HepG2 (cell line): Measurements from ENCODE around the gene ZNF383. TPM values are rescaled to one million over a fixed set of nuclear protein-coding genes. Genes with fewer than 3 reads are reported as not detected.

Experiments used
- ATAC-seq: fragments of 200-7000 bp; cut with Tn5 transposase; 3 replicates; pipeline ENCODE4 v1.9.1; 2020; ENCODE audit warnings: mild to moderate bottlenecking, moderate library complexity
- BruUV-seq: library from RNA; stranded (reverse); fragments of 400-500 nt; replicated peaks from 2 replicates; lab custom pipeline; 2021; lab: Mats Ljungman, UMichigan
- CTCF ChIA-PET: fragments of 300-600 bp; formaldehyde crosslinking; extraction: SDS; loops from one replicate; lab custom pipeline; 2021; ENCODE audit warnings: low total read pairs, inconsistent platforms, low intra/inter-chr PET ratio; lab: Yijun Ruan, JAX
- POLR2A ChIA-PET: fragments of 350-600 bp; sonication (Branson Sonifier 250); formaldehyde crosslinking; loops from one replicate; lab custom pipeline; 2020; ENCODE audit warnings: antibody characterized with exemption, inconsistent platforms; lab: Yijun Ruan, JAX
- DNase-seq: peaks from one replicate; pipeline ENCODE4 v3.0.0-alpha.2; 2015; ENCODE audit warnings: low spot score
- FAIRE-seq: peaks from 3 replicates; lab custom pipeline; 2011; peaks lifted over from hg19 to GRCh38; lab: Jason Lieb, UNC
- H2AFZ ChIP-seq: one replicate; pipeline ENCODE4 v1.6.1; 2011; ENCODE audit warnings: low read length, inconsistent platforms
- H3K27ac ChIP-seq: fragments of 300-600 bp; 3 replicates; pipeline ENCODE4 v1.8.0; 2011; ENCODE audit warnings: mixed run types, mild to moderate bottlenecking, mixed read lengths, low read length, inconsistent platforms; ENCODE audit not compliant: insufficient read depth; ENCODE audit errors: extremely low read length
- H3K27me3 ChIP-seq, 2 experiments: fragments of 200-600 bp in 1 of 2; 2 replicates in 1 of 2; 3 replicates in 1 of 2; pipeline versions ENCODE4 v1.6.0 to v1.8.0; 2011; ENCODE audit warnings: low read length in 2 of 2, mild to moderate bottlenecking in 2 of 2, moderate library complexity in 2 of 2, inconsistent platforms in 1 of 2; ENCODE audit not compliant: insufficient read depth in 2 of 2, control insufficient read depth in 1 of 2
- H3K36me3 ChIP-seq, 2 experiments: fragments of 200-600 bp in 1 of 2; replicated peaks in 1 of 2; 2 replicates in 1 of 2; 3 replicates in 1 of 2; pipeline versions ENCODE4 v1.5.1 to v1.8.0; 2011; ENCODE audit warnings: low read length in 2 of 2, inconsistent platforms in 1 of 2; ENCODE audit not compliant: insufficient read depth in 2 of 2, control insufficient read depth in 1 of 2
- H3K4me1 ChIP-seq: 2 replicates; pipeline ENCODE4 v1.5.1; 2012; ENCODE audit warnings: low read length, inconsistent platforms; ENCODE audit not compliant: insufficient read depth
- H3K4me2 ChIP-seq: 2 replicates; pipeline ENCODE4 v1.6.0; 2011; ENCODE audit warnings: low read depth, low read length, inconsistent platforms
- H3K4me3 ChIP-seq, 3 experiments: fragments of 200-600 bp in 1 of 3; sonication (generic), shearing (Covaris generic) in 1 of 3; replicated peaks in 1 of 3; 2 replicates each; pipeline ENCODE4 v1.5.1; 2011 to 2016; ENCODE audit warnings: low read length in 3 of 3, inconsistent platforms in 2 of 3, low read depth in 2 of 3, mild to moderate bottlenecking in 2 of 3, control low read depth in 1 of 3, mixed read lengths in 1 of 3; ENCODE audit not compliant: insufficient read depth in 1 of 3
- H3K79me2 ChIP-seq: one replicate; pipeline ENCODE4 v1.6.1; 2011; ENCODE audit warnings: low read length, inconsistent platforms; ENCODE audit not compliant: insufficient read depth
- H3K9ac ChIP-seq: 2 replicates; pipeline ENCODE4 v1.6.0; 2011; ENCODE audit warnings: mild to moderate bottlenecking, low read depth, low read length, inconsistent platforms; ENCODE audit not compliant: insufficient read depth
- H3K9me3 ChIP-seq: 2 replicates; pipeline ENCODE4 v1.5.1; 2012; ENCODE audit warnings: mild to moderate bottlenecking, low read length
- H4K20me1 ChIP-seq: 2 replicates; pipeline ENCODE4 v1.6.0; 2011; ENCODE audit warnings: inconsistent platforms, mild to moderate bottlenecking, low read length, moderate library complexity; ENCODE audit not compliant: insufficient read depth
- ADNP ChIP-seq: sonication (generic); formaldehyde crosslinking; IDR thresholded peaks from 2 replicates; pipeline ENCODE4 v1.4.0; 2020; ENCODE audit warnings: missing genetic modification reagents
- CHD2 ChIP-seq: IDR thresholded peaks from 2 replicates; pipeline ENCODE4 v1.6.1; 2011; ENCODE audit warnings: low read depth, low read length, improper control_type of control experiment
- ERF ChIP-seq: IDR thresholded peaks from 2 replicates; pipeline ENCODE4 v1.6.1; 2018; ENCODE audit warnings: missing biosample characterization, missing genetic modification reagents
- NFIC ChIP-seq: IDR thresholded peaks from 2 replicates; pipeline ENCODE4 v1.6.1; 2012; ENCODE audit warnings: mild to moderate bottlenecking, low read length, inconsistent platforms
- RARA ChIP-seq: IDR thresholded peaks from 2 replicates; pipeline ENCODE4 v1.6.1; 2016; ENCODE audit warnings: missing genetic modification reagents, missing compliant biosample characterization
- RFX3 ChIP-seq: IDR thresholded peaks from 2 replicates; pipeline ENCODE4 v1.6.1; 2016; ENCODE audit warnings: missing biosample characterization, missing genetic modification reagents
- TCF12 ChIP-seq, 2 experiments: fragments of 450-650 bp in 1 of 2; sonication (generic) in 1 of 2; formaldehyde crosslinking in 1 of 2; IDR thresholded peaks; 2 replicates each; pipeline versions ENCODE4 v1.6.1 to v1.8.0; 2017 to 2022; ENCODE audit warnings: antibody characterized with exemption in 1 of 2, mild to moderate bottlenecking in 1 of 2, missing genetic modification reagents in 1 of 2, moderate library complexity in 1 of 2
- U2AF1 ChIP-seq: fragments of 200-400 bp; formaldehyde crosslinking; optimal IDR thresholded peaks from 2 replicates; pipeline ENCODE3; 2017; ENCODE audit warnings: mild to moderate bottlenecking, low read depth, low read length
- ZFP41 ChIP-seq: sonication (generic); formaldehyde crosslinking; IDR thresholded peaks from 2 replicates; pipeline ENCODE4 v1.4.0; 2020; ENCODE audit warnings: mild to moderate bottlenecking, missing genetic modification reagents, borderline replicate concordance
- ZFP82 ChIP-seq: sonication (generic); formaldehyde crosslinking; IDR thresholded peaks from 2 replicates; pipeline ENCODE4 v1.5.1; 2020; ENCODE audit warnings: mild to moderate bottlenecking, missing genetic modification reagents, borderline replicate concordance
- ZNF101 ChIP-seq: sonication (generic); formaldehyde crosslinking; IDR thresholded peaks from 2 replicates; pipeline ENCODE4 v1.4.0; 2020; ENCODE audit warnings: mild to moderate bottlenecking, low read depth, missing genetic modification reagents, borderline replicate concordance
- ZNF160 ChIP-seq: sonication (generic); formaldehyde crosslinking; IDR thresholded peaks from 2 replicates; pipeline ENCODE4 v1.8.0; 2022; ENCODE audit warnings: mild to moderate bottlenecking, inconsistent platforms, missing genetic modification reagents
- ZNF207 ChIP-seq: fragments of 450-650 bp; IDR thresholded peaks from 2 replicates; pipeline ENCODE4 v1.6.1; 2016; ENCODE audit warnings: antibody characterized with exemption, borderline replicate concordance
- ZNF747 ChIP-seq: sonication (generic); formaldehyde crosslinking; IDR thresholded peaks from 2 replicates; pipeline ENCODE4 v1.8.1; 2023; ENCODE audit warnings: missing genetic modification reagents, mild to moderate bottlenecking, borderline replicate concordance
- ZSCAN9 ChIP-seq: IDR thresholded peaks from 2 replicates; pipeline ENCODE4 v1.6.1; 2016; ENCODE audit warnings: borderline replicate concordance
- WGBS: methylation state at CpG from one replicate; pipeline ENCODE4 v1.1.6; 2017; ENCODE audit warnings: low lambda C conversion rate; 5-methylcytosine and 5-hydroxymethylcytosine counted together
- in situ Hi-C: cut with HindIII; loops from 2 replicates; pipeline ENCODE4 v1.10.0; 2017; ENCODE audit warnings: low pct_unique_long_range_greater_than_20kb; ENCODE audit not compliant: extremely low pct_ligation_motif_present
- intact Hi-C: fragments of 100-400 bp; cut with micrococcal nuclease; formaldehyde crosslinking; loops from one replicate; pipeline ENCODE4 v1.10.0; 2022; ENCODE audit not compliant: unreplicated experiment
- polyA plus RNA-seq, 8 experiments: library from polyadenylated mRNA; depleted of rRNA in 3 of 8; stranded (reverse) in 7 of 8; unstranded in 1 of 8; fragments of >200 nt; fragmentation: Illumina TruSeq in 4 of 8; extraction: Trizol in 4 of 8; gene quantifications; 2 replicates each; pipeline versions ENCODE4 v1.2.1 to v1.2.3, GENCODE V29; 2011 to 2016; ENCODE audit warnings: low read depth in 4 of 8, missing spikeins in 1 of 8, mixed read lengths in 1 of 8; ENCODE audit not compliant: insufficient read depth in 1 of 8
- total RNA-seq, 5 experiments: library from RNA; depleted of rRNA; stranded (reverse); fragments of >200 nt; fragmentation: Illumina TruSeq; extraction: Trizol; gene quantifications; 2 replicates each; pipeline ENCODE4 v1.2.3, GENCODE V29; 2016; ENCODE audit warnings: low read depth in 1 of 5
- TF ChIP-seq, protein P1 (sequence below): sonication (generic); formaldehyde crosslinking; IDR thresholded peaks from 2 replicates; pipeline ENCODE4 v1.4.0; 2020; ENCODE audit warnings: low read depth, mild to moderate bottlenecking, missing genetic modification reagents

ZNF383 gene
- total and polyA plus RNA-seq, 2 of the 13 experiments (the other 11 are each of a cell fraction or from before 2014, with no cell fraction given), result 2.6 to 4.1 TPM

DNA sequence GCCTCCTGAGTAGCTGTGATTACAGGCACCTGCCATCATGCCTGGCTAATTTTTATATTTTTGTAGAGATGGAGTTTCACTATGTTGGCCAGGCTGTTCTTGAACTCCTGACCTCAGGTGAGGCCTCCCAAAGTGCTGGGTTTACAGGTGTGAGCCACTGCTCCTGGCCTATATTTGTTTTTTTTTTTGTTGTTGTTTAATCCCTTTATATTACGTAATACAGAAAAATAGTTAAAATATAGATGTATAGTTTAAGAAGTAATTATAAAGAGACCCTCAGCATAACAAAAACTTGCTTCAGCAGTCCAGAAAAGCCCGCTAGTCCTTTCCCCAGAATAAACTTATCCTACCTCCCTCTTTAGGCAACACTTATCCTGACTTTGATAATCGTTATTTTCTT is 2.4 kb downstream of the ZNF383 start:
- BruUV-seq, result no TSS peak
- Histone ChIP-seq H3K9ac (no peak overlapping the region), H2AFZ (no peak overlapping the region), H3K4me3 (no peak overlapping the region)
- POLR2A ChIA-PET, result no interaction called here
- FAIRE-seq, result no peak
- CTCF ChIA-PET, result no interaction called here
- TF ChIP-seq ADNP (no peak), ZNF101 (no peak), ZNF207 (no peak)
- TF ChIP-seq, all 625 proteins: peak for 0
- Histone ChIP-seq H4K20me1 (no peaks in the 10 kb centered on the region), H3K36me3 (peaks cover 0 to 2% of the 10 kb centered on the region in 2 experiments; a peak in 1 of 5 replicates), H3K4me2 (no peak overlapping the region), H3K9me3 (no peaks in the 10 kb centered on the region), H3K27ac (no peak overlapping the region), H3K27me3 (peaks cover 0 to 4% of the 10 kb centered on the region in 2 experiments; a peak in 1 of 5 replicates), H3K79me2 (peaks cover 8% of the 10 kb centered on the region), H3K4me1 (peaks cover 12% of the 10 kb centered on the region)
- no peak for DNase-seq
- no peak for ATAC-seq
- intact Hi-C loops (no loop called here), in situ Hi-C loops (no loop called here)
- WGBS, result 96% methylated on average over 3 of the region's 3 CpGs

DNA sequence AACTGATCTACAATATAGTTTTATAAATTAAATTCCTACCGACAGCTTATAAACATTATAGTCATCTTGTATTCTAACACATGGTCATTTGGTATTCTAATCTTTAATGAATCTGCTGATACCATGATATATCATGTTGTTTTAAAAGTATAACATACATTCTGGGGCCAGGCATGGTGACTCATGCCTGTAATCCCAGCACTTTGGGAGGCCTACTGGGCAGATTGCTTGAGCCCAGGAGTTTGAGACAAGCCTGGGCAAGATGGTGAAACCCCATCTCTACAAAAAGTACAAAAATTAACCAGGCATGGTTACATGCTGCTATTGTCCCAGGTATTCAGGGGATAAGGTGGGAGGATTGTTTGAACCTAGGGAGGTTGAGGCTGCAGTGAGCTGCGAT is 3.1 kb downstream of the ZNF383 start:
- intact Hi-C loops, result no loop called here
- in situ Hi-C loops, result no loop called here
- no TSS peak for BruUV-seq
- Histone ChIP-seq H3K4me2 (no peak overlapping the region), H3K27me3 (peaks cover 0 to 4% of the 10 kb centered on the region in 2 experiments; a peak in 1 of 5 replicates), H3K27ac (no peak overlapping the region), H3K4me1 (peaks cover 12% of the 10 kb centered on the region), H2AFZ (no peak overlapping the region), H3K36me3 (peaks cover under 1 to 6% of the 10 kb centered on the region in 2 experiments; a peak in 2 of 5 replicates), H3K79me2 (peaks cover 8% of the 10 kb centered on the region), H3K9me3 (no peaks in the 10 kb centered on the region), H4K20me1 (no peaks in the 10 kb centered on the region), H3K9ac (no peak overlapping the region), H3K4me3 (no peak overlapping the region)
- ChIA-PET POLR2A (no interaction called here), CTCF (no interaction called here)
- WGBS, result 93% methylated on average over 2 of the region's 2 CpGs
- no peak for DNase-seq
- TF ChIP-seq ZSCAN9 (CRISPR knock-in tag) (no peak), U2AF1 (no peak), NFIC (no peak), ZFP82 (CRISPR knock-in tag) (no peak), ZNF747 (CRISPR knock-in tag) (no peak), ERF (CRISPR knock-in tag) (no peak), CHD2 (no peak), TCF12 (IDR thresholded peaks at IDR 0.05) (no peak), TCF12 (CRISPR knock-in tag; IDR thresholded peaks at IDR 0.05) (no peak), ZFP41 (CRISPR knock-in tag) (no peak), RARA (CRISPR knock-in tag) (no peak), ZNF160 (CRISPR knock-in tag) (no peak), RFX3 (CRISPR knock-in tag) (no peak)
- TF ChIP-seq, protein P1, sequence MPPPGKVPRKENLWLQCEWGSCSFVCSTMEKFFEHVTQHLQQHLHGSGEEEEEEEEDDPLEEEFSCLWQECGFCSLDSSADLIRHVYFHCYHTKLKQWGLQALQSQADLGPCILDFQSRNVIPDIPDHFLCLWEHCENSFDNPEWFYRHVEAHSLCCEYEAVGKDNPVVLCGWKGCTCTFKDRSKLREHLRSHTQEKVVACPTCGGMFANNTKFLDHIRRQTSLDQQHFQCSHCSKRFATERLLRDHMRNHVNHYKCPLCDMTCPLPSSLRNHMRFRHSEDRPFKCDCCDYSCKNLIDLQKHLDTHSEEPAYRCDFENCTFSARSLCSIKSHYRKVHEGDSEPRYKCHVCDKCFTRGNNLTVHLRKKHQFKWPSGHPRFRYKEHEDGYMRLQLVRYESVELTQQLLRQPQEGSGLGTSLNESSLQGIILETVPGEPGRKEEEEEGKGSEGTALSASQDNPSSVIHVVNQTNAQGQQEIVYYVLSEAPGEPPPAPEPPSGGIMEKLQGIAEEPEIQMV, result no peak
- no peak for ATAC-seq
- no peak for FAIRE-seq
